HFF-Myc (cell line): Measurements from ENCODE around the gene KCNMA1.

ENCODE experiments used
- DNase-seq: peaks from one replicate; pipeline ENCODE4 v3.0.0-alpha.2; 2011; ENCODE audit warnings: low read depth; ENCODE audit errors: extremely low read depth
- H3K4me3 ChIP-seq: replicated peaks from 2 replicates; pipeline ENCODE4 v1.5.1; 2011; ENCODE audit warnings: low read depth, mild to moderate bottlenecking, control low read depth, low read length
- CTCF ChIP-seq: IDR thresholded peaks from 2 replicates; pipeline ENCODE4 v1.5.1; 2012; ENCODE audit warnings: mild to moderate bottlenecking, low read depth, low read length, control low read depth; ENCODE audit errors: missing control alignments

Gene KCNMA1

DNA sequence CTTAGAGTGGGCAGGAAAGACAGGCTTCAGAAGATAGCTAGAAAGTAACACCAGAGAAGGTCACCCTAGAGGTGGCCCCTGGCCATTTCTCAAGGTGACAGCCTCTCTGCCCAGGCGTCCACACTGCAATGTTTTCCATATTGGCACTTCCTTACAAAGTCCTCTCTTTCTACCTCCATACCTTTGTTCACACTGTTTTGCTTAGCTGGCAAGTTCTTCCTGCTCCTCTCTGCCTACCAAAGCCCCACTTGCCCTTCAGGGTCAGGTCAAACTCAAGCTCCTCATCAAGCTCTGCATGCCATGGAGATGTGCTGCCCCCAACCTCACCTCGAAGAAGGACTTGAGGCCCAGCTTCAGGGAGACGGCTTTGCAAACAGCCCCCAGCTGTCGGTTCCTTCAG, 190.9 kb downstream of the KCNMA1 start:
- H3K4me3 ChIP-seq = no peak overlapping the region
- DNase-seq = no peak
- TF ChIP-seq CTCF = no peak

DNA sequence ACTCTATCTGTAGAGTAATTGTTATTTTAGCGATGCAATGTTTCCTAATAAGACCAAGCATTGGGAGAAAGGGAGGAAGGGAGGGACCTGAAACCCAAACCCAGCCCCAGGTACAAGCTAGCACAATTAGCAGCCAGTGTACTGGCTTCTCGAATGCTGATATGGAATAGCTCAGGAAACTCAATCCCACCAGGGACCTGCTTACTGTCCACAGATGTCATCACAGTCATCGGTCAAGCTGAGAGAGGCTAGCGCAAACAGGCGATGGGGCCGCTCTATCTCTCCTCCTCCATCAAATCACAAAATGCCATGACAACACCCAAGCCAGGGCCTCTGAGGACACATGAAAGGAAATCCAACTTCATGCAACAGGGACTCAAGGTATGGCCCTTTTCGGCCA, 192.1 kb downstream of the KCNMA1 start:
- H3K4me3 ChIP-seq = no peak overlapping the region
- no peak for TF ChIP-seq CTCF
- no peak for DNase-seq

- TF ChIP-seq CTCF = no peak
- no peak for DNase-seq
- no peak overlapping the region for H3K4me3 ChIP-seq
Measured at GRCh38 chr10:77444041-77444440, 193.6 kb downstream of the KCNMA1 start.

GRCh38 chr10:77442699-77443189, 194.9 kb downstream of the KCNMA1 start:
- DNase-seq = no peak
- TF ChIP-seq CTCF = no peak
- no peak overlapping the region for H3K4me3 ChIP-seq

DNA sequence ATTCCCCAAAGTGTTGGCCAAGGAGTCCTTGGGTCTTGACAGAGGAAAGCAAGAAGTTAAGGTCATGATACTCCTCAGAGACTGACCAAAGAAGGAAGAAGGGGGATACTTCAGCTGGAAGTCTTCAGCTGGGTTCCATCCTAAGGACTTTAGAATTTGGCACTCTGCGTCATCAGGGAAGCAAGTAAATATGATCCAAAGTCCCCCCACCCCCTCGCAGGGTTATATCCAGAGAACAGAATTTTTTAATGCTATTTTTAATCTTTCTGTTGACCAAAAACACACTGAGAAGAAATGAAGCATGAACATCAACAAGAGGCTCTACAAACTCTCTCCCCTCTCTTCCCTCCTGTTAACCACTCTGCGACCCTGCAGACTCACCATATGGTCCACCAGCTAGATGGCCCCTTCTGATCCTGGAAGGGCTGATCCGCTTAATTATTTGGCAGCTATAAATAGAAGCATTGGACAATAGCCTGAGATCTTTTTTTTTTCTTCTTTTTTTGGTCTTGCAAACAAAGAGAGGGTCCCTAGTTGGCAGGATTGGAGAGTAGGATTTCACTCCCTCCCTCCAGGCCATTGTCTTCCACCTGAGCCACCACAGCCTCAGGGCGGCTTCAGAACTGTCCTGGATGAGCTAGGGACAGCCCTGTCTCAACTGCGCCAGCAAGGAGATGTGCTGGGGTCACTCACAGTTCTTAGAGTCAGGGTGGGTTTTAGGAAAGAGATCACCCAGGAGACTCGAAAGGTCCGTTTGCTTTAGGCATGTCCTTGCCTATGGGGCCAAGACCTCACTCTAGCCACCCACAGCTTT, 196.0 kb downstream of the KCNMA1 start:
- DNase-seq = no peak
- no peak for TF ChIP-seq CTCF
- no peak overlapping the region for H3K4me3 ChIP-seq

DNA sequence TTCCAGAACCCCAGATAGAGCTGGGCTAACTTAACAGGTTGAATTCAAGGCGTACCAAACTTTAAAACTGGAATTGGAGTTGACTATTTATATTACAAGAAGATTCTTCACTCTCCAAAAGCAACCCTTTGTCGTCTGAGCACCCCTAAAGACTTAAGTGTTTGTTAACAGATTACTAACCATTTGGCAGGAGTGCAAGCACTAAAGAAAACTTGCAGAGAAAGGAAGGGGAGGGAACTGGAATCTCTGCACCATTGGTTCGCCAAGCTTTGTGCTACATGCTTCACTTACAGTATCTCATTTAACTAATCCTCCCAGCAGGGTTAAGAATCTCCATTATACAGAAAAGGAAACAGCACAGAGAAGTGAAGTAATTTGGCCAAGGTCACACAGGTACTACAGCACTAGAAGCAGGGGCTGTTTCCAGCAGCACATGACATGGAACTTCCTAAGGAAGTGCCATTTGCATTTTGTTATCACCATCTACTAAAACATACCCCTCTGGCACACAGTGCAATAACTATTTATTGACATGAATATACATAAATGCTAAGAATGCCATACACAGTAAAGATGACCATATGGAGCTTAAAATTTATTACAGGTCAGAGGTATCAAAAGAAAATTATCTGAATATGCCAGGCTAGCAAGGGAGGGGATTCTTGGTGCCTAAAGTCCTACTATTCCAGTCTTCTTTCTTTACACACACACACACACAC, 201.2 kb downstream of the KCNMA1 start:
- DNase-seq = no peak
- H3K4me3 ChIP-seq = no peak overlapping the region
- TF ChIP-seq CTCF = no peak
